NOMO-1 treated with dmso at 0.1 percent for 144 hours (cell line): ENCODE results near the gene LHX8.
"Not testable (repeated sequence)": the region's sequence is repeated elsewhere in the genome, so short reads cannot be mapped to it uniquely, and the experiment has no call there.

Source experiments
- DNase-seq: peaks from one replicate; lab custom pipeline; 2025; ENCODE audit not compliant: unreplicated experiment; lab: John Stamatoyannopoulos, UW

The LHX8 gene

DNA sequence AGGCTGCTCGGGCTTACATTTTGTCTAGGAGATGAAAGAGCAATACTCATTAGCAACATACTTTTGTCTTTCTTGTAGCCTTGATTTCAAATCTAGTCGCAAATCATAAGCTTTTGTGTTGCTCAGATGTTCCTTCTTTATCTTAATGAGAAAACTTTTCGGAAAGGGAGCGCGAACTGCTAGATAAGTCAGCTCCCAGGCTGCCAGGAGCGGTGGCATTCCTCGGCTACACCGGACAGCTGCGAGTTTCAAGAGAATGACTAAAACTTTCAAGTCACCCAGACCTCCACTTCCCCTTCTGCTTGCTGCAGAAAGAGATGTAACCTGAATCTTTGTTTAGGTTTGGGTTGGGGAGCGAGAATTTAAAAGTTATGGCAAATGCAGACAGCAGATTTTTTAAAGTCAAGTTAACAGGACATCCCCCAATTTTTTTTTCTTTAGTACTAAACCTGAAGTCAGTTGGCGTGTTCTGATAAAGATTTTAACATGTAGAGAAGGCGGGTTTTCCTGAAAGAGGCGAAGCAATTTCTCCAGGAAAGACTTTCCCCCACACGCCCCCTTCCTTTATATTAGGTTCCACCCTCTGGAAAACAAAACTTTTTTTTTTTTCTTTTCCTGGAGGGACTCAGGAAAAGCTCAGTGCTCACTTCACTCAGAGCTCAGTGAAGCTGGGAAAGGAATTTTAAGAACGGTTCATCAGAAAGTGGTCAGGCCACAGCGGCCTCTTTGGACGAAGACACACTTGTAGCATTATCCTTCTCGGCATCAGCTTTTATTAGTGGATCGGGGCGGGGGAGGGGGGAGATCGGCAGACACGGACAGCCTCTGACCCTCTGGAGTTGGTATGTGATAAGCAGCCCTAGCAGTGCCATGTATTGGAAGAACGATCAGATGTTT, at the start of gene LHX8:
TSS of gene LHX8 (plus strand) at position 639 of the 897 bp plus-strand sequence. CDS start 2,227 bp downstream, outside the sequence.
- DNase-seq = no peak

DNA sequence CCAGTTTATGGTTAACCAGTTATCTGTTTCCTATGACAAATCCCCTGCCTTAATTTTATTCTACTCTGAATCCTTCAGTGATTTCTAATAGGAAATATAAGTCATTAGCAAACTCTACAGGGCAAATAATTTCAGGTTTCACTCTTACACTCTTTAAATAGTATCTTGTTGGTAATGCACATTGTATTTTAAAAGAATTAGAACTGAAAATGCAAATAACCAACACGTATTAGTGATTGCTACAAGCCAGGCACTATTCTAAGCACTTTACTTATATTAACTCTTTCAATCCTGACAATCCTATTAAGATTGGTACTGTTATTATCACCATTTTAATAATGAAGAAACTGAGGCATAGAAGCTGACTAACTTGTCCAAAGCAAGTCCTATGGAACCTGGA, 48.3 kb upstream of the LHX8 start:
- no peak for DNase-seq

- DNase-seq = no peak
Measured at GRCh38 chr1:75087278-75087677, 46.9 kb upstream of the LHX8 start.

DNA sequence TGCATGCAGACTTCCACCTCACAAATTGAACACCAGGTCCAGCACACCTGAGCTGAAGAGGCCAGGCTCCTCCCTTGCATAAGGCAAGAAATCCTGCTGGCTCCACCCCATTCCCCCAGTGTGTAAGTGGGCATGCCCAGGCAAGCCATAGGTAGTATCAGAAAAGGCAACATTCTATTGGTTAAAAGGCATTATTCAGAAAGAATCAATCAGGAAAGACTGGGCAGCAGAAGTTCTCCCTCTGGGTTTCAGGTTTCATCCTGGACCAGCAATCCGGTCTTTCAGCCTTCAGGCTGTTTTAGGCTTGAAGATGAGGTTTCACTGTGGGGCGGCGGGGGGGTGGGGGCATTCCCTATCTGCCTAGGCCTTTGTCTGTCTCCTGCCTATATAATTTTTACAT, 42.0 kb upstream of the LHX8 start:
- no peak for DNase-seq

GRCh38 chr1:75097654-75098053, 36.5 kb upstream of the LHX8 start:
- DNase-seq = no peak

DNA sequence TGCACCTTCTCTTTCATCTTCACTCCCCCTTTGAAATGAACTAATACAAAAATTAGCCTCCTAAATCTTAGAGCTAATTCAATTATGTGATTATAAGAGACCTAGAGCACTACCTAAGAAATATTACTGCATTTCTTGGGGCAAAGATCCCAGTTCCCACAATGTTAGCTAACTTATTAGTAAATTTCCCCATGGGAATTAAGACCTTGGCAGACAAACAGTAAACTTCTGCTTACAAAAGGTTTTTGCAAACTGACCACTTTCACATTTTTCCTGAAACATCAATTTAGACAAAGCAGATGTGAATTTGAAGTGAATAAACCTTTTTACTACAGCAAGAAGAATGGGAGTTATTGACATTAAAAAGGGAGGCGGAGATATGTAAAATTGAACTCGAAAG, 34.6 kb upstream of the LHX8 start:
- DNase-seq = no peak

- DNase-seq = no peak
Measured at GRCh38 chr1:75100481-75101092, 33.6 kb upstream of the LHX8 start.

GRCh38 chr1:75112362-75112951, 21.7 kb upstream of the LHX8 start:
- not testable (repeated sequence) for DNase-seq

DNA sequence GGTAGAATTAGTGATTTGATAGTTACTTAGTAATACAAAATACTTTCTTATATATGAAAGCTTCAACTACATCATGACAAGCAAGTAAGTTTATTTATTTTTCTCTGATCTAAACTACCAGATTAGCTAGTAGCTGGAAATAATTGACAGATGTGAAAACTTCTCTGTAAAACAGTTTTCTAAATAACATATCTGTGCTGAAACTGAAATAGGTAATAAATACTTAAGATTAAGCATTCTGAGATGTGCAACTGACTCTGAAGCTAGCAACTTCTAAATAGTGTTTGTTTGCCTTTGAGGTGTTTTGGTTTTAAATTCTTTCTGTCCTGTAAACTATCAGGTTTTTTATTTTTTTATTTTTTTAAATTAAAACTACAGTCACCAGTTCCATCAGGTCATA, 18.5 kb upstream of the LHX8 start:
- DNase-seq = no peak

- no peak for DNase-seq
Measured at GRCh38 chr1:75123756-75124155, 10.4 kb upstream of the LHX8 start.

DNA sequence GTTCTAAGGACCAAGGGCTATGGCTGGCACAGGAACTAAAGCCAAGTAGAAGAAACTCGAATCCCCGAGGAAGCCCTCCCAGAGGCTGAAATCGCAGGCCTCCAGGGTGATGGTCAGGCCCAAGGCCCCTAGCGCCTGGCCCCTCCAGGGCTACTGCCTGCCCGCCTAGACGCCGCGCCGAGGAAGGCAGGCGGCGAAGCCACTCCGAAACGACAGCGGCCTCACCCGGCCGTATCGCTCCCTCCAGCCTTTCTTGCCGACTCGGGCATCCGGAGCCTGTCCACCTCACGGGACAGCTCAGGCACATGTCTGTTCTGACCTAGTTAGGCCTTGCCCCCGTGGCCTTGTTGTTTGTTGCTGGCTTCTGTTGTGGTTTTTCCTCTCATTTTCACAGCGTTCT, 9.7 kb upstream of the LHX8 start:
- DNase-seq = no peak

GRCh38 chr1:75125161-75125726, 8.9 kb upstream of the LHX8 start:
- no peak for DNase-seq

GRCh38 chr1:75126611-75127101, 7.5 kb upstream of the LHX8 start:
- no peak for DNase-seq

- no peak for DNase-seq
Measured at GRCh38 chr1:75127916-75128717, 6.1 kb upstream of the LHX8 start.

GRCh38 chr1:75129660-75129982, 4.6 kb upstream of the LHX8 start:
- no peak for DNase-seq

DNA sequence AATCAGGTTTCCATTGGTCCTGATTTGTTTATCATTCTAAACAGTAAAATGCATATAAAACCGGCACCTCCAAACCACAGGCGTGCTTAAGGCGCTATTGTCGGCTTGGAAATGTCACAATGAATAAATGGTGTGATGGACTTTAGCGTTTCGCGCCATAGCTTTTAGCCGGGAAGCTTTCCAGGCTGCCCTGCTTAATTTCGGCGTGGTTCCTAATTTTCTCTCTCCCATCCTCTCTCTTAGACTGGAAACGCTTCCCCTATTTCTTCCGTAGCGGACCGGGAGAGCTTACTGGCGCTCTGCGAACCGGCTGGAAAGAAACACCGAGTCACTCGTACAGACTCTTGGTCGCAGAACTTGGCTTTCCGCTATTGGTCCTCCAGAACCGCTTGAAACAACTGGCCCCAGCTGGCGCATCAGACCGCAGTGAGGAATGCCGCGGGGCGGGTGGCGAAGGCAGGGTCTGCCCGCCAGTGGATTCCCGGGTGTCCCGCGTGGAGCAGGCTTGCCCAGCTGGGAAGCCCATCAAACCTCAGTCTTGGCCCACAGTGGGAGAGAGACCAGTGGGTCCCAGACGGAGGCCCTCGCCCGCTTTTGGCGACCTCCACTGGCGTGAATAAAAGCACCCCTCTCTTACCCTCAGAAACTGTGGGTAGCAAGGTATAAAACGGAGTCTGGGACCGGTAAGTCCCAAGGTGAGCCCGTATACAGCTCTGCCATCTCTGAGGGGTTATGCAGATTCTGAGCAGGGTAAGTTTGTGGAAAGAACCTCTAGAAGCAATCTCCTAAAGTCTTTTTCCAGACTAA, 4.0 kb upstream of the LHX8 start:
- no peak for DNase-seq

- DNase-seq = no peak
Measured at GRCh38 chr1:75130865-75131564, 3.2 kb upstream of the LHX8 start.

GRCh38 chr1:75131565-75132241, 2.5 kb upstream of the LHX8 start:
- no peak for DNase-seq

DNA sequence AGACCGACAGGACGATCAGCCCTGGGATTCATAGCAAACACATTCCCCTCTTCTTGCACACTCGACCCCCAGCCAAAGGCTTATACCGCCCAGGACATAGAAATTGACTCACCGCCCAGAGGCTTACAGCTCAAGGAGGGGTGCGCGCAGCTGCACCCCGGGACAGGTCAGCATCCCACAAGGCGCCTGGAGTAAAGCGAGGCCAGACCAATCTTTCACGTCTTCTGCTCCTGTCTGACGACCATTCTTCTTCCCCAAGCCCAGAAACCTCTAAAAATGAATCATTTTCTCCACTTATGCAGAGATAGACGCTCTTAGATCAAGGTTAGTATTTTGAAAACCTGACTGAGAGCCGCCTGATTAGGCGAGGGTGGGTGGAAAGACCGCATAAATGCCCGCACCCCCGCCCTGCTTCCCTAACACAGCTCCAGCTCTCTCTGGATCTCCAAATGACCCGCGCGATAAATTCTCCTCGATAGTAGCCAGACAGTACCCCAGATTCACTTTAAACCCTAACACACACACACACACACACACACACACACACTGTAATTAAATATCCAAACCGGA, 1.9 kb upstream of the LHX8 start:
- no peak for DNase-seq
